GM12878 (cell line): Measurements from ENCODE around the gene RPL7A. TPM values are rescaled to one million over a fixed set of nuclear protein-coding genes. Genes with fewer than 3 reads are reported as not detected.
A peak's percentile ranks its signal among the peaks of the same experiment; 100 is the strongest.

Source experiments
- ATAC-seq: fragments of 200-7000 bp; cut with Tn5 transposase; 3 replicates; pipeline ENCODE4 v1.9.1; 2020; ENCODE audit warnings: mild to moderate bottlenecking, moderate library complexity
- BruUV-seq: library from RNA; stranded (reverse); fragments of 400-500 nt; replicated peaks from 2 replicates; lab custom pipeline; 2021; lab: Mats Ljungman, UMichigan
- CTCF ChIA-PET: fragments of 300-600 bp; sonication (Branson Sonifier 250); formaldehyde crosslinking; extraction: SDS; loops from one replicate; lab custom pipeline; 2021; ENCODE audit warnings: inconsistent platforms; lab: Yijun Ruan, JAX
- POLR2A ChIA-PET: fragments of 350-600 bp; formaldehyde crosslinking; extraction: SDS; loops from one replicate; lab custom pipeline; 2021; ENCODE audit warnings: inconsistent platforms; lab: Charles Lee
- RAD21 ChIA-PET: fragments of 300-600 bp; sonication (Branson Sonifier 250); formaldehyde crosslinking; loops from one replicate; lab custom pipeline; 2023; ENCODE audit warnings: antibody characterized with exemption; ENCODE audit not compliant: unreplicated experiment; lab: Charles Lee
- SMC1A ChIA-PET: fragments of 300-600 bp; sonication (Branson Sonifier 250); formaldehyde crosslinking; loops from one replicate; lab custom pipeline; 2023; ENCODE audit not compliant: unreplicated experiment, uncharacterized antibody; lab: Charles Lee
- DNase-seq: peaks from one replicate; pipeline ENCODE4 v3.0.0-alpha.2; 2011; ENCODE audit warnings: low read depth, low spot score
- FAIRE-seq: peaks from 3 replicates; lab custom pipeline; 2011; peaks lifted over from hg19 to GRCh38; lab: Jason Lieb, UNC
- H2AFZ ChIP-seq: 2 replicates; pipeline ENCODE4 v1.6.0; 2011; ENCODE audit warnings: low read depth, low read length, control low read depth; ENCODE audit not compliant: control insufficient read depth
- H3K27ac ChIP-seq: 2 replicates; pipeline ENCODE4 v1.5.1; 2011; ENCODE audit warnings: control low read depth; ENCODE audit not compliant: control insufficient read depth, insufficient read depth
- H3K27me3 ChIP-seq, 2 experiments: replicated peaks in 1 of 2; 2 replicates each; pipeline versions ENCODE4 v1.6.0 to v1.6.1; 2011; ENCODE audit warnings: low read length in 1 of 2; ENCODE audit not compliant: control insufficient read depth in 2 of 2, insufficient read depth in 2 of 2
- H3K36me3 ChIP-seq, 2 experiments: 2 replicates each; pipeline ENCODE4 v1.5.1; 2011; ENCODE audit warnings: low read length in 1 of 2; ENCODE audit not compliant: control insufficient read depth in 2 of 2, insufficient read depth in 2 of 2
- H3K4me1 ChIP-seq: 2 replicates; pipeline ENCODE4 v1.6.1; 2011; ENCODE audit warnings: mild to moderate bottlenecking, low read length, moderate library complexity, mixed read lengths; ENCODE audit not compliant: control insufficient read depth, insufficient read depth
- H3K4me2 ChIP-seq: 2 replicates; pipeline ENCODE4 v1.6.0; 2011; ENCODE audit warnings: control low read depth; ENCODE audit not compliant: control insufficient read depth, insufficient read depth
- H3K4me3 ChIP-seq: fragments of 200-600 bp; sonication (generic); 2 replicates; pipeline ENCODE4 v1.5.1; 2016
- H3K79me2 ChIP-seq: 2 replicates; pipeline ENCODE4 v1.6.0; 2011; ENCODE audit warnings: low read length; ENCODE audit not compliant: control insufficient read depth, insufficient read depth
- H3K9ac ChIP-seq: 2 replicates; pipeline ENCODE4 v1.8.0; 2011; ENCODE audit warnings: low read length, control low read depth, mixed read lengths; ENCODE audit not compliant: control insufficient read depth, insufficient read depth
- H3K9me3 ChIP-seq: replicated peaks from 3 replicates; pipeline ENCODE4 v1.5.1; 2011; ENCODE audit warnings: mild to moderate bottlenecking, low read length; ENCODE audit not compliant: control insufficient read depth, insufficient read depth
- H4K20me1 ChIP-seq: 2 replicates; pipeline ENCODE4 v1.6.0; 2011; ENCODE audit not compliant: control insufficient read depth, insufficient read depth
- CTCF ChIP-seq, 3 experiments: IDR thresholded peaks in 2 of 3; conservative IDR thresholded peaks in 1 of 3; 2 replicates each; pipeline ENCODE4 v1.5.1; 2011; ENCODE audit warnings: low read depth in 3 of 3, low read length in 3 of 3, mild to moderate bottlenecking in 3 of 3, control low read depth in 2 of 3, moderate library complexity in 2 of 3, inconsistent platforms in 1 of 3, mixed read lengths in 1 of 3; ENCODE audit not compliant: control insufficient read depth in 2 of 3, insufficient read depth in 1 of 3; ENCODE audit errors: extremely low read depth in 1 of 3
- KLF5 ChIP-seq: fragments of 450-650 bp; IDR thresholded peaks from 2 replicates; pipeline ENCODE4 v1.6.1; 2014; ENCODE audit warnings: mild to moderate bottlenecking; ENCODE audit not compliant: partially characterized antibody
- MYB ChIP-seq: fragments of 150-350 bp; IDR thresholded peaks from 2 replicates; pipeline ENCODE4 v1.6.1; 2014; ENCODE audit warnings: mild to moderate bottlenecking, low read depth, low read length, borderline replicate concordance
- POLR2AphosphoS5 ChIP-seq: IDR thresholded peaks from 2 replicates; pipeline ENCODE4 v1.6.1; 2011; ENCODE audit warnings: mild to moderate bottlenecking, low read length, inconsistent platforms
- RAD21 ChIP-seq: IDR thresholded peaks from 2 replicates; pipeline ENCODE4 v1.6.1; 2011; ENCODE audit warnings: mild to moderate bottlenecking, low read depth, low read length, moderate library complexity; ENCODE audit not compliant: insufficient read depth
- RUNX3 ChIP-seq: IDR thresholded peaks from 2 replicates; pipeline ENCODE4 v1.6.1; 2012; ENCODE audit warnings: low read length, inconsistent platforms
- WGBS: methylation state at CpG from one replicate; pipeline ENCODE4 v1.1.6; 2016; ENCODE audit warnings: low lambda C conversion rate; ENCODE audit not compliant: insufficient replicate concordance, insufficient coverage; ENCODE audit errors: missing lambda C conversion rate; 5-methylcytosine and 5-hydroxymethylcytosine counted together
- in situ Hi-C: fragments of 300-500 bp; cut with MboI; formaldehyde crosslinking; loops from 9 replicates; pipeline ENCODE4 v1.14.3; 2018; ENCODE audit warnings: mixed read lengths
- intact Hi-C: fragments of 100-400 bp; cut with micrococcal nuclease; formaldehyde crosslinking; loops from one replicate; pipeline ENCODE4 v1.14.2; 2022; ENCODE audit not compliant: unreplicated experiment
- polyA plus RNA-seq, 11 experiments: library from polyadenylated mRNA; depleted of rRNA in 4 of 11; unstranded in 6 of 11; stranded (reverse) in 5 of 11; fragments of >200 nt; fragmentation: Nextera tagmentation in 4 of 11; fragmentation: Illumina TruSeq in 1 of 11; extraction: Ambion mirVana in 4 of 11; extraction: Trizol in 1 of 11; gene quantifications; 1 replicate in 1 of 11; 2 replicates in 10 of 11; pipeline versions ENCODE4 v1.2.1 to v1.2.3, GENCODE V29; 2011 to 2016; ENCODE audit warnings: inconsistent platforms in 2 of 11, missing spikeins in 2 of 11, low read depth in 1 of 11
- total RNA-seq, 4 experiments: library from RNA; depleted of rRNA in 3 of 4; stranded (reverse); fragments of >200 nt in 3 of 4; fragmentation: Illumina TruSeq in 1 of 4; extraction: Trizol in 1 of 4; gene quantifications; 2 replicates each; pipeline versions ENCODE4 v1.2.1 to v1.2.3, GENCODE V29; 2013 to 2021

RPL7A gene
- total and polyA plus RNA-seq, 10 of the 15 experiments (the other 5 are each of a cell fraction or from before 2014, with no cell fraction given) = 917 to 5,193 (median 3,326) TPM

GRCh38 chr9:133371261-133371711, 23.3 kb downstream of the RPL7A start:
- in situ Hi-C loops = no loop called here
- no peak for FAIRE-seq
- Histone ChIP-seq H3K4me2 (peak overlapping the region; percentile 80), H3K27ac (peak overlapping the region; percentile 60), H3K4me1 (peaks cover 22% of the 10 kb centered on the region)
- CTCF ChIA-PET = interaction anchor here (0.6 to 3.9 kb wide), 7 partner anchors 8 to 227 kb away, joined by 3 to 16 read pairs (median 3); partner anchors contain the start of genes SURF1 and SURF2
- no TSS peak for BruUV-seq
- TF ChIP-seq RUNX3 (peak; percentile 71), MYB (no peak), KLF5 (no peak), POLR2AphosphoS5 (peak; percentile 37; the same call in 1 of the 2 replicates), CTCF (IDR thresholded peaks at IDR 0.05 in 2 of 3, conservative IDR thresholded peaks at IDR 0.05 in 1 of 3; ENCODE audit: control insufficient read depth in 2 of 3, extremely low read depth in 1 of 3, insufficient read depth in 1 of 3, low read depth in 3 of 3, low read length in 3 of 3) (peak in 1 of 3 experiments; percentile 27; a peak in 2 of 6 replicates), RAD21 (peak; percentile 39)
- TF ChIP-seq, all 136 proteins: peak for 4
- no peak for DNase-seq
- intact Hi-C loops = loop anchor here (5.0 kb wide), 1 partner anchor 34 kb away; the partner anchor contains the start of gene SURF6
- ATAC-seq = no peak
- H3K36me3 ChIP-seq = peaks cover 19 to 22% of the 10 kb centered on the region in 2 experiments; a peak in 3 of 4 replicates
- ChIA-PET POLR2A (interaction anchor here (0.6 to 2.8 kb wide), 7 partner anchors 12 to 185 kb away, joined by 3 to 13 read pairs (median 4); partner anchors contain the start of genes MED22, RPL7A, SURF1 and SURF2), RAD21 (interaction anchor here (0.8 to 1.1 kb wide), 2 partner anchors 36 to 185 kb away, joined by 3 to 4 read pairs; no protein-coding TSS in a partner anchor), SMC1A (interaction anchor here (1.1 to 1.2 kb wide), 2 partner anchors 23 to 184 kb away, joined by 3 read pairs; partner anchors contain the start of genes MED22 and RPL7A)
- H3K9me3 ChIP-seq = no peaks in the 10 kb centered on the region
- H3K9ac ChIP-seq = peak overlapping the region; percentile 33; the same call in 1 of the 2 replicates
- peaks cover 88% of the 10 kb centered on the region for H3K79me2 ChIP-seq
- WGBS = 27% methylated on average over 12 of the region's 12 CpGs
- no peaks in the 10 kb centered on the region for H3K27me3 ChIP-seq
- H3K4me3 ChIP-seq = peak overlapping the region; percentile 21
- H2AFZ ChIP-seq = no peak overlapping the region
- peaks cover 32% of the 10 kb centered on the region for H4K20me1 ChIP-seq
